ENCODE data around the gene PLEKHA8. TPM values are rescaled to one million over a fixed set of nuclear protein-coding genes. Genes with fewer than 3 reads are reported as not detected.

Gene PLEKHA8
- total RNA-seq, 1 donor = 13.8 TPM

GRCh38 chr7:30104157-30104556 is 75.9 kb downstream of the PLEKHA8 start:
- no peak for TF ChIP-seq CTCF (IDR thresholded peaks at IDR 0.05; ENCODE audit: extremely low read depth, low read depth, low read length)
- DNase-seq (ENCODE audit: insufficient read length, low spot score, missing footprints) = no peak
- H3K4me2 ChIP-seq (ENCODE audit: insufficient read depth, low read length) = no peak overlapping the region

GRCh38 chr7:30112103-30112713 is 84.0 kb downstream of the PLEKHA8 start:
- Histone ChIP-seq H4K20me1 (ENCODE audit: insufficient read depth, low read length) (no peaks in the 10 kb centered on the region), H3K9me3 (ENCODE audit: low read depth, low read length) (peaks cover 2% of the 10 kb centered on the region), H3K79me2 (ENCODE audit: insufficient read depth, low read length) (no peaks in the 10 kb centered on the region), H3K27me3 (ENCODE audit: insufficient read depth, low read length) (no peaks in the 10 kb centered on the region), H3K4me1 (ENCODE audit: insufficient read depth, low read length) (peaks cover 8% of the 10 kb centered on the region), H3K4me2 (ENCODE audit: insufficient read depth, low read length) (no peak overlapping the region), H2AFZ (ENCODE audit: low read length) (no peak overlapping the region), H3K36me3 (ENCODE audit: insufficient read depth, low read length) (no peaks in the 10 kb centered on the region), H3K4me3 (ENCODE audit: insufficient read depth, low read length) (no peak overlapping the region), H3K27ac (ENCODE audit: low read depth, low read length) (no peak overlapping the region)
- TF ChIP-seq CTCF (IDR thresholded peaks at IDR 0.05; ENCODE audit: extremely low read depth, low read depth, low read length) = no peak
- no peak for DNase-seq (ENCODE audit: insufficient read length, low spot score, missing footprints)

More at GRCh38 chr7:30104157-30104556, 75.9 kb downstream of the PLEKHA8 start:
- Histone ChIP-seq H3K36me3 (ENCODE audit: insufficient read depth, low read length) (no peaks in the 10 kb centered on the region), H3K9me3 (ENCODE audit: low read depth, low read length) (no peaks in the 10 kb centered on the region), H3K27ac (ENCODE audit: low read depth, low read length) (no peak overlapping the region), H3K27me3 (ENCODE audit: insufficient read depth, low read length) (no peaks in the 10 kb centered on the region), H2AFZ (ENCODE audit: low read length) (no peak overlapping the region), H3K4me3 (ENCODE audit: insufficient read depth, low read length) (no peak overlapping the region), H3K79me2 (ENCODE audit: insufficient read depth, low read length) (no peaks in the 10 kb centered on the region), H3K4me1 (ENCODE audit: insufficient read depth, low read length) (no peaks in the 10 kb centered on the region), H4K20me1 (ENCODE audit: insufficient read depth, low read length) (no peaks in the 10 kb centered on the region)

- Histone ChIP-seq H3K4me2 (ENCODE audit: insufficient read depth, low read length) (no peak overlapping the region), H3K4me1 (ENCODE audit: insufficient read depth, low read length) (peaks cover 8% of the 10 kb centered on the region), H3K36me3 (ENCODE audit: insufficient read depth, low read length) (no peaks in the 10 kb centered on the region), H3K9me3 (ENCODE audit: low read depth, low read length) (peaks cover 2% of the 10 kb centered on the region), H4K20me1 (ENCODE audit: insufficient read depth, low read length) (no peaks in the 10 kb centered on the region), H3K4me3 (ENCODE audit: insufficient read depth, low read length) (no peak overlapping the region), H3K79me2 (ENCODE audit: insufficient read depth, low read length) (no peaks in the 10 kb centered on the region), H3K27me3 (ENCODE audit: insufficient read depth, low read length) (no peaks in the 10 kb centered on the region), H3K27ac (ENCODE audit: low read depth, low read length) (no peak overlapping the region), H2AFZ (ENCODE audit: low read length) (no peak overlapping the region)
- no peak for DNase-seq (ENCODE audit: insufficient read length, low spot score, missing footprints)
- no peak for TF ChIP-seq CTCF (IDR thresholded peaks at IDR 0.05; ENCODE audit: extremely low read depth, low read depth, low read length)
Observed at GRCh38 chr7:30113144-30113543, 84.9 kb downstream of the PLEKHA8 start.

GRCh38 chr7:30114536-30115238 is 86.5 kb downstream of the PLEKHA8 start:
- Histone ChIP-seq H3K27me3 (ENCODE audit: insufficient read depth, low read length) (no peaks in the 10 kb centered on the region), H4K20me1 (ENCODE audit: insufficient read depth, low read length) (no peaks in the 10 kb centered on the region), H3K79me2 (ENCODE audit: insufficient read depth, low read length) (no peaks in the 10 kb centered on the region), H3K4me1 (ENCODE audit: insufficient read depth, low read length) (peaks cover 8% of the 10 kb centered on the region), H3K4me3 (ENCODE audit: insufficient read depth, low read length) (no peak overlapping the region), H2AFZ (ENCODE audit: low read length) (no peak overlapping the region), H3K27ac (ENCODE audit: low read depth, low read length) (no peak overlapping the region), H3K36me3 (ENCODE audit: insufficient read depth, low read length) (no peaks in the 10 kb centered on the region), H3K4me2 (ENCODE audit: insufficient read depth, low read length) (no peak overlapping the region), H3K9me3 (ENCODE audit: low read depth, low read length) (peaks cover 2% of the 10 kb centered on the region)
- DNase-seq (ENCODE audit: insufficient read length, low spot score, missing footprints) = no peak
- TF ChIP-seq CTCF (IDR thresholded peaks at IDR 0.05; ENCODE audit: extremely low read depth, low read depth, low read length) = no peak

Data from osteoblast (primary cell).